Stimulated activated CD8-positive, alpha-beta memory T cell treated with anti-CD3 and anti-CD28 coated beads, Interleukin-15, amount 100 ng/mL, for 1 hour (primary cell): ENCODE data around the gene EMP2.
"Not testable (repeated sequence)": the region's sequence is repeated elsewhere in the genome, so short reads cannot be mapped to it uniquely, and the experiment has no call there.

ENCODE experiments used
- DNase-seq: peaks from one replicate; pipeline ENCODE4 v3.0.0-alpha.2; 2020; ENCODE audit warnings: low read depth

Gene EMP2

GRCh38 chr16:10578474-10579316, 1.7 kb downstream of the EMP2 start:
- DNase-seq: no peak

DNA sequence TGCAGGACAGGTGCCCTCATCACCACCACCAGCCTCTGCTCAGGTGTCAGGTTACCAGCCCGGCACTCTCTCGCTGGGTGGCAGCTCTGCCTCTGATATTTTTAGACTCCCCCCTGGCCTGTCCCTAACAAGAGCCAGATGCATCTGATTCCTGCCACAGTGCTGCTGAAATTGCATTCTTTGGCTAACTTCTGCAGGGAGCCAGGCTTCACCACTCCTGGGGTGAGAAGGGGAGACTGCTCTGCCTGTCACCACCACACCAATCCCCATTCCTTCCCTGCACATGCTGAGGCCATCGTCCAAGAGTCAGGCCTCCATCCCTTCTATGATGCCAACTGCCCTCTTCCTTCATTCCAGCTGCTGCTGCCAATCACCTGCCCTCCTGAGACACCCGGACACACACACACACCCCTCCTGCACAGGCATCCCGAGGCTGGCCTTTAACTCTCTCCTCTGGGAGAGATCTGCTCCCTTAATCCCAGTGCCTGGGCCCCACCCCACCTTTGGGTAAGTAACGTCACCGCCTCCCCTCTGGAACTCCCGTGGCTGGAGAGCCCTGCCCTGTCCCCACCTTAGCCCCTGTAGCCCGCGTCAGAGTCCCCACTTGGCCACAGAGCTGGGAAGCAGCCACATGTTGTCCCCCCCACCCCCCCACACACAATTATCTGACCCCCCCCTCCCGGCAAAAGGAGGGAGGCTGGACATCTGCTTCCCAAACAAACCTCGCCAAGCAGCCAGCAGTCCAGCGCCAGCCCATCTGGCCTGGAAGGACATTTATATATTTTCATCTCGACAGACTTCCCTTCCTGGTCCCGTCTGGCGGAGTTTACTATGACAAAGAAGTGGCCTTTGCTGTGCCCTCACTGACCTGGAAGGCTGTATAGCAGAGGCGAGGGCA, 2.8 kb downstream of the EMP2 start:
- DNase-seq: no peak

DNA sequence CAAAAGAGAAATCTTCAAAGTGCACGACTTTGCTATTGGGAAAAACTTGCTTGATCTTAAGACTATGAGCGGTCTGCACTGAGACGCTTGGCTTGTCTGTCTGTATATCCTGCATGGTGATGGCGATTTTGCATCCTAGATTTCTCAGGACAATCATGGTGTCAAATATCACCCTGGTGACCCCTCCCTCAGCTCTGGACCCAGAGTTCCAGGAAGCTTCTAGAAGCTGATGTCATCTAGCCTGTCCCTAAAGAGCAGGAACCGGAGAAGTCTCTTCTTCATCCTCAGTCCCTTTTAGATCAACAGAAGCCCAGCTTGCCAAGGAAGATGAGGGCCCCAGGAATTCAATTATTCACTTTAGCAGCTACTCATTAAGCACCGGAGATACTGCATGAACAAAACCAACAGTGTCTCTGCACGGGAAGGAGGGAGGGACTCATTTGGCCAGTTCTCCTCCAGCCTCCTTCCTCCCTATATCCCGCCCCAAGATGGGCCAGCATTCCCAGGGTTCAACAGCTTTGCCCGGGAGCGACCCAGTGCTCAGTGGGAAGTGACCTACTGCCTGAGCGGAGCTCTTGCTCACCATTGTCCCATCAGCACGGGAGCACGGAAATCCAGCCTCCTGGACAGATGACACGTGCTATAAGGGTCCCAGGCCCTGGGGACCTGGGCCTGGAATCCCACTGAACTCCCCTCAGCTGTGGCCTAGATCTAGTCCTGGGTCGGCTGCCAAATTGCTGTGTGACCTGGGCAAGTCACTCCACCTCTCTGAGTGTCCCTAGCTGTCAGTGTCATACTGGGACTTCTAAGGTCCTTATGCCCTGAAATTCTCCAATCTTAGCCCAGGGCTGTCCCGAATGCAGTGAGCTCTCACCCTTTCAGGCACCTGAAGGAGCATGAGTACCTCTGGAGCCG, 3.8 kb downstream of the EMP2 start:
- DNase-seq: no peak

DNA sequence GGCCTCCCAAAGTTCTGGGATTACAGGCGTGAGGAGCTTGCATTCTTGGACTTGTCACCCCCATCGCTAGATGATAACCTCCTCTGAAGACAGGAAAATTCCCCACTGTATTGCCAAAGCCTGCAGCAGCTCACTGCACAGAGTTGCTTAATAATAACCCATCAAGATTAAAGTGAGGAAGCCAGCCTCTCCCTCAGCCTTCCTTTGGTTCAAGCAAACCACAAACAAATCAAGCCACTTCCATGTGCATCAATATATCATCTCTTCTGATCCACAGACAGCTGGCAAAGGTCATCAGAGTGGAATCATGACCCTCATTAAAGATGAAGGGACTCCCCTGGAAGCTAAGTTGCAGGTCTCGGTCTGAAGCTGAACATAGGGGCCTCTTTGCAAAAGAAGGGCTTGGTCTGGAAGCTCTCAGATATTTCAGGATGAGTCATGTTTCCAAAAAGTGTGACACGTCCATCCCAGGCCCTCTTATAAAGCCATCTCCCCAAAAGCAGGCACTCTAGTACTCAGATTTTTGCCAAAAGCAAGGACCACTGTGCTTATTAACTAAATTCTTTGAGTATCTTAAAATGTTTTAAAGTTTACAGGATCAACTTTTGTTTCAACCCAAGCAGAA, 4.8 kb downstream of the EMP2 start:
- DNase-seq: no peak

GRCh38 chr16:10572611-10573010, 7.8 kb downstream of the EMP2 start:
- no peak for DNase-seq

DNA sequence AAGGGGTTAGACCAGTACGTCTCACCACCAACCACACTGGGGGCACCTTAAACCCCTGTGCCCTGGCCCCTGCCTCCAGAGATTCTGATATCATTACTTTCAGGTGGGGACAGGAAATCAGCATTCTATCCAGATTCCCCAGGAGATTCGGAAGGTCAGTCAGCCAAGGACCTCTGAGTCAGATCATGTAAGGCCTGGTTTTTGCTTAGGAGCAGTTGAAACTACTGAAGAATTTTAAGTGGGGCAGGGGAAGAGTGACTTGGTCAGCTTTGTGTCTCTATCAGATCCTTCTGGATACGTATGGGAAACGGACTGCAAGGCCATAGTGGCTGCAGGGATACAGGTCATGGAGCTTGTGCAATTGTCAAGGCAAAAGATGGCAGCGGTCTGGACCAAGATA, 9.0 kb downstream of the EMP2 start:
- DNase-seq: no peak

- DNase-seq: no peak
These were observed 10.8 kb downstream of the EMP2 start for GRCh38 chr16:10569621-10570020.

GRCh38 chr16:10566613-10567012, 13.8 kb downstream of the EMP2 start:
- no peak for DNase-seq

GRCh38 chr16:10565167-10565566, 15.2 kb downstream of the EMP2 start:
- no peak for DNase-seq

DNA sequence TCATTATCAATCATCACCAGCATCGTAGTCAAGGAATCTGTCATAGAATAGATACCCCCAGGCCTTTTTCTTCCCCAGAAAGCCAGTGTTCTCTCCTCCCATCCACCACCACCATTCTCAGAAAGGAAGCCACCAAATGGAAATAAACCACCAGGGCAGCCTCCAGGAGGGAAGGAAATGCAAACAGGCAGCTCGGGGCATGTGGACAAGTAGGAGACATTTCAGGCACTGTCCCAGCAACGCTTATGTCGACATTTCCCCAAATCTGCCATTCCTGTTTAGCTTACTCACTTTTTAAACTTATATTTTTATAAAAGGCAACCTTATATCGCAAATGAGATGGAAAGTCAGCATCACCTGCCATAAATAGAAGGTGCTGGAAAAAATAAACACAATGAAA, 15.8 kb downstream of the EMP2 start:
- DNase-seq: no peak

GRCh38 chr16:10562361-10562899, 18.0 kb downstream of the EMP2 start:
- DNase-seq: no peak

GRCh38 chr16:10561425-10561824, 19.0 kb downstream of the EMP2 start:
- no peak for DNase-seq

DNA sequence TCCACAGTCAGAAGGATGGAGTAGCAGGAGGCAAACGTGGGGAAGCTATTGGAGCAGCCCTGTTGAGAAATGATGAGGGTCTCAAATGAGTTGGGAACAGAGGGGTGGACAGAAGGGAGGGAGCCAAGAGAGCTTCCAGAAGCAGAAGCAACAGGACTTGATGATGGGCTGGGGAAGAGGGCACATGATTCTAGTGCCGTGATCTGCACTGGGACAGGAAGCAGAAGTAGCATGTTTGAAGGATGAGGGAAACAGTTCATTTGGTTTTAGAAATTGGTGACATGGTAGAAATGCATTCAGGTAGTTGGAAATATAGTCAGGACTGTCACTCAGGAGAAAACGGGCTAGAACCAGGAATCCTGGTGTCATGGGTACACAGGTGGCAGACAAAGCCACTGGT, 19.4 kb downstream of the EMP2 start:
- no peak for DNase-seq

GRCh38 chr16:10559792-10560191, 20.6 kb downstream of the EMP2 start:
- DNase-seq: not testable (repeated sequence)

- DNase-seq: no peak
These were observed 21.4 kb downstream of the EMP2 start for GRCh38 chr16:10558746-10559641.

- no peak for DNase-seq
These were observed 22.1 kb downstream of the EMP2 start for GRCh38 chr16:10558305-10558704.

- no peak for DNase-seq
These were observed 22.6 kb downstream of the EMP2 start for GRCh38 chr16:10557750-10558149.

GRCh38 chr16:10556236-10556635, 24.2 kb downstream of the EMP2 start:
- DNase-seq: no peak

DNA sequence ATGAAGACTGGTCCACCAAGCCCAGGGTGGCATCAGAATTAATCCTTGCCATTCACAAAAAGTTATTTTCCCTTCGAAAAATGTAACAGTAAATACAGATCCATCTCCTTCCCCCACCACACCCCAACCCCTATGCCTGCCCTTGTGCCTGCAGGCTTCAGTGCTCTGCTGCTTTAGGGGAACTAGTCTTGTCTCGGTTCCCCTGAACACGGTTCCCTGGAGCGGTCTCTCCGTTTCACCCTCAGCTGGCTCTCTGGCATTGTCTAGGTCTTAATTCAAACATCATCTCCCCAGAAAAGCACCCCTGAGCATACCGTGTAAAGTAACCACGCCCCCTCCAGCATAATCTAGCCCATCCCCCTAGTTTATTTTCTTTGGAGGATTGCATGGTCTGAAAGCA, 25.8 kb downstream of the EMP2 start:
- no peak for DNase-seq

- no peak for DNase-seq
These were observed 27.4 kb downstream of the EMP2 start for GRCh38 chr16:10552998-10553491.
